Measurements from ENCODE around the gene RNPEPL1. TPM values are rescaled to one million over a fixed set of nuclear protein-coding genes. Genes with fewer than 3 reads are reported as not detected.

RNPEPL1 gene
- total and polyA plus RNA-seq, 2 experiments from 2014 or later, result 11.1 to 23.0 TPM

DNA sequence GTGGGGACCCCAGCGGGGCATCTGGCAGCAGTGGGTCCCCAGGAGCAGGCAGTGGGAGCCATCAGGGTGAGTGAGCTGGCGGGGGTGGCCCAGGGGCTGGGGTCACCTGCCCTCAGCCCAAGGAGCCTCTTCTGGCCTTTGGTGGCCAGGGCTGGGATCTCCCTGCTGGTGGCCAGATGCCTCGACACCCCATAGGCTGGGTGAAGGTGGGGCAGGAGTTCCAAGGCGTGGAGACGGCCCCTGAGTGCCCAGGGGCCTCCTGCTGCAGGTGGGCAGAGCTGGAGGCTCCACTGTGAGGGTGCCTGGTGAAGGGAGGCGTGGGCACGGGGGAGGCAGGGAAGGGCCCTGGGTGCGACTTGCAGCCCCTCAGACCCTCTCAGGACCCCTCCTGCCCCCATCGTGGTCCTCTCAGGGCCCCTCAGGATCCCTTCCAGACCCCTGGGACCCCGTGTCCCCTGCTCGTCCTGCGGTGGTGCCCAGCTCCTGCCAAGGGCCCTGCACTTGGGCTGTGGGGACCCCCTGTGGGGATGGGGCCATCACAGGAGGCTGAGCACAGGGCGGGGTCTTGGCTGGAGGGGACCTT lies 52.0 kb downstream of the RNPEPL1 start:
- Histone ChIP-seq H2AFZ (no peak overlapping the region), H3K9ac (no peak overlapping the region), H3K9me2 (ENCODE audit: insufficient read depth) (no peaks in the 10 kb centered on the region), H3K79me2 (ENCODE audit: insufficient read depth) (no peaks in the 10 kb centered on the region), H3K4me1 (ENCODE audit: insufficient read depth) (0 out of 2 replicates have a peak, but pooled peaks cover 1% of the 10 kb centered on the region), H4K20me1 (ENCODE audit: insufficient read depth) (no peaks in the 10 kb centered on the region), H3K27me3 (replicated peaks; ENCODE audit: insufficient read depth) (no peaks in the 10 kb centered on the region), H3K36me3 (ENCODE audit: low read depth) (no peaks in the 10 kb centered on the region; the same call in 1 of the 2 replicates), H3K9me3 (ENCODE audit: low read depth) (no peaks in the 10 kb centered on the region), H3F3A (ENCODE audit: insufficient read depth) (no peaks in the 10 kb centered on the region), H3K4me3 (no peak overlapping the region), H3K27ac (no peak overlapping the region), H3K4me2 (ENCODE audit: unreplicated experiment) (no peak overlapping the region)
- WGBS, 2 experiments (ENCODE audit: low coverage in 1 of 2, low lambda C conversion rate in 2 of 2, missing lambda C conversion rate in 2 of 2), result 64 to 65% methylated on average over 9 to 11 of the region's 13 CpGs
- DNase-seq, result no peak
- TF ChIP-seq EZH2phosphoT487 (IDR thresholded peaks at IDR 0.05; ENCODE audit: insufficient read depth, low read depth), result no peak
- TF ChIP-seq EZH2 (IDR thresholded peaks at IDR 0.05; ENCODE audit: insufficient read depth, poor library complexity, severe bottlenecking), result no peak
- in situ Hi-C loops (cut with MboI), result no loop called here

DNA sequence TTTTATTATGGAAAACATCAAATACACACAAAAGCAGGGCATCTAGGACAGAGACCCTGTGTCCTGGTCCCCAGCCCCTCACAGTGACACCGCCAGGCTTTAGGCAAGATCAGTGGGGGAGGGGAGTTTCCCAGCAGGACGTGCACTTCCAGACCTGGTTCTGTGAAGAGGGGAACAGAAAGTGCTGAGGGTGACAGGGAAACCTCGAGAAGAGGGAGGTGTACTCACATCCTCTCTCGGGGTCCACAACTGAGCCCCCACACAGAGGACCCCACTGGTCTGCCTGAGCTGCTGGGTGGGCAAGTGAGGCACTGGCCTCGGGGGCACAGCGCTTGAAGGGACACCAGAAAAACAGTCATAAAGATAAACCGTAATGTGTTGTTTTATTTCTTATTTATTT lies 52.6 kb downstream of the RNPEPL1 start:
- DNase-seq, result no peak
- no peaks in the 10 kb centered on the region for H3K9me2 ChIP-seq (ENCODE audit: insufficient read depth)
- in situ Hi-C loops (cut with MboI), result no loop called here
- no peaks in the 10 kb centered on the region; the same call in 1 of the 2 replicates for H3K36me3 ChIP-seq (ENCODE audit: low read depth)
- TF ChIP-seq EZH2 (IDR thresholded peaks at IDR 0.05; ENCODE audit: insufficient read depth, poor library complexity, severe bottlenecking), result no peak
- no peak for TF ChIP-seq EZH2phosphoT487 (IDR thresholded peaks at IDR 0.05; ENCODE audit: insufficient read depth, low read depth)
- no peak overlapping the region for H3K27ac ChIP-seq
- H4K20me1 ChIP-seq (ENCODE audit: insufficient read depth), result no peaks in the 10 kb centered on the region
- no peak overlapping the region for H3K9ac ChIP-seq
- H3K79me2 ChIP-seq (ENCODE audit: insufficient read depth), result no peaks in the 10 kb centered on the region
- H2AFZ ChIP-seq, result no peak overlapping the region
- H3K4me3 ChIP-seq, result no peak overlapping the region
- WGBS, 2 experiments (ENCODE audit: low coverage in 1 of 2, low lambda C conversion rate in 2 of 2, missing lambda C conversion rate in 2 of 2), result 75 to 77% methylated on average over 7 of the region's 7 CpGs
- H3K4me2 ChIP-seq (ENCODE audit: unreplicated experiment), result no peak overlapping the region
- H3K9me3 ChIP-seq (ENCODE audit: low read depth), result no peaks in the 10 kb centered on the region
- H3F3A ChIP-seq (ENCODE audit: insufficient read depth), result no peaks in the 10 kb centered on the region
- H3K4me1 ChIP-seq (ENCODE audit: insufficient read depth), result 0 out of 2 replicates have a peak, but pooled peaks cover 3% of the 10 kb centered on the region
- H3K27me3 ChIP-seq (replicated peaks; ENCODE audit: insufficient read depth), result no peaks in the 10 kb centered on the region

DNA sequence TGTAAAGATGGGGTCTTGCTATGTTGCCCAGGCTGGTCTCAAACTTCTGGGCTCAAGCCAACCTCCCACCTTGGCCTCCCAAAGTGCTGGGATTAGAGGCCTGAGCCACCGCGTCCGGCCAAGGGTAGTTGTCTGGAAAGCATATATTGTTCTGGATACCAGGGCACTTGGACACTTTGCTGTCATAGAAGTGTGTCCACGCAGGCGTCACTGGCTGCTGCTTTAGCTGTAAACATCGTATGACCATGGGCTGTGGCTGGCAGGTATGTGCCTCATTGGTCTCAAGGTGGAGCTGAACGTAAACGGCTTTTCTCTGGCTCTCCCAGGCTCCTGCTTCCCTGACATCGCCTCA lies 53.8 kb downstream of the RNPEPL1 start:
- H3K4me3 ChIP-seq, result no peak overlapping the region

DNA sequence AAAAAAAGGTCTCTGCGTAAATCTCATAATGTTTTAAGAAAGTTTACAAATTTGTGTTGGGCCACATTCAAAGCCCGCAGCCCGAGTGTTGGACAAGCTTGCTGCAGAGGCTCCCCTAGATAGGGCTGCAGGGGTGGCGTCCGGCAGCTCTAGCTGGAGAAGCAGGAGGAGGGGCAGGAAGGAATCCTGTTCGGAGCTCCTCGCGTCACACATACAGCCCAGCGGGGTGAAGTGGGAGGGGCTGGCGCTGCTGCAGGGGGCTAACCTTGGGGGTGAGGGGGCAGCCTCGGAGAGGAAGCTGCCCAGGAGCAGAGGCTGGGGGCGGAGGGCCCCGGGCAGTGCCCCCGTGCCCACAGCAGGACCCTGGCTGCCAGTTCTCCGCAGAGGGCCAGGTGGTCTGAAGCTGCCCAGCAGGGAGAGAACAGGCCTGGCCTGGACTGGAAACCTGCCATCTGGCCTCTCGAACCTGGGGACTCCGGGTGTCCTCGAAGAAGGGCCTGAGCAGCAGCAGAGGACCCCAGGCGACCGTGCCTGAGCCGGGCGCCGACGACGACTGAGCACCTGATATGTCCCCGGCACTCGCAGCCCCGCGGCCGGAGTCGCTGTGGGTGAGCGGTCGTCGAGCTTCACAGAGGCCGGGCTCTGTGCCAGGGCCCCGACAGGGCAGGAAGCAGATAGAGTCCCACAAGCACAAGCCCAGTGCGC lies 54.4 kb downstream of the RNPEPL1 start:
- H3K79me2 ChIP-seq (ENCODE audit: insufficient read depth), result no peaks in the 10 kb centered on the region
- H3K36me3 ChIP-seq (ENCODE audit: low read depth), result no peaks in the 10 kb centered on the region; the same call in 1 of the 2 replicates
- H3K27me3 ChIP-seq (replicated peaks; ENCODE audit: insufficient read depth), result no peaks in the 10 kb centered on the region
- no peak for DNase-seq
- H3F3A ChIP-seq (ENCODE audit: insufficient read depth), result no peaks in the 10 kb centered on the region
- in situ Hi-C loops (cut with MboI), result no loop called here
- H3K9me3 ChIP-seq (ENCODE audit: low read depth), result no peaks in the 10 kb centered on the region
- H3K4me2 ChIP-seq (ENCODE audit: unreplicated experiment), result no peak overlapping the region
- no peak overlapping the region for H3K4me3 ChIP-seq
- H3K27ac ChIP-seq, result no peak overlapping the region
- TF ChIP-seq EZH2 (IDR thresholded peaks at IDR 0.05; ENCODE audit: insufficient read depth, poor library complexity, severe bottlenecking) (no peak), EZH2phosphoT487 (IDR thresholded peaks at IDR 0.05; ENCODE audit: insufficient read depth, low read depth) (no peak)
- H2AFZ ChIP-seq, result no peak overlapping the region
- H3K9ac ChIP-seq, result no peak overlapping the region
- WGBS, 2 experiments (ENCODE audit: low coverage in 1 of 2, low lambda C conversion rate in 2 of 2, missing lambda C conversion rate in 2 of 2), result 79 to 83% methylated on average over 34 to 37 of the region's 37 CpGs
- H3K9me2 ChIP-seq (ENCODE audit: insufficient read depth), result no peaks in the 10 kb centered on the region
- H4K20me1 ChIP-seq (ENCODE audit: insufficient read depth), result no peaks in the 10 kb centered on the region
- H3K4me1 ChIP-seq (ENCODE audit: insufficient read depth), result 0 out of 2 replicates have a peak, but pooled peaks cover 3% of the 10 kb centered on the region

More for the DNA sequence above, 53.8 kb downstream of the RNPEPL1 start:
- no peaks in the 10 kb centered on the region for H3K9me2 ChIP-seq (ENCODE audit: insufficient read depth)
- DNase-seq, result no peak
- 0 out of 2 replicates have a peak, but pooled peaks cover 3% of the 10 kb centered on the region for H3K4me1 ChIP-seq (ENCODE audit: insufficient read depth)
- TF ChIP-seq EZH2phosphoT487 (IDR thresholded peaks at IDR 0.05; ENCODE audit: insufficient read depth, low read depth) (no peak), EZH2 (IDR thresholded peaks at IDR 0.05; ENCODE audit: insufficient read depth, poor library complexity, severe bottlenecking) (no peak)
- no peak overlapping the region for H3K9ac ChIP-seq
- in situ Hi-C loops (cut with MboI), result no loop called here
- no peaks in the 10 kb centered on the region for H3F3A ChIP-seq (ENCODE audit: insufficient read depth)
- no peak overlapping the region for H2AFZ ChIP-seq
- no peaks in the 10 kb centered on the region for H3K27me3 ChIP-seq (replicated peaks; ENCODE audit: insufficient read depth)
- H3K9me3 ChIP-seq (ENCODE audit: low read depth), result no peaks in the 10 kb centered on the region
- no peak overlapping the region for H3K4me2 ChIP-seq (ENCODE audit: unreplicated experiment)
- 77% methylated on average over 9 of the region's 9 CpGs for WGBS, 2 experiments (ENCODE audit: low coverage in 1 of 2, low lambda C conversion rate in 2 of 2, missing lambda C conversion rate in 2 of 2)
- no peaks in the 10 kb centered on the region; the same call in 1 of the 2 replicates for H3K36me3 ChIP-seq (ENCODE audit: low read depth)
- no peak overlapping the region for H3K27ac ChIP-seq
- no peaks in the 10 kb centered on the region for H4K20me1 ChIP-seq (ENCODE audit: insufficient read depth)
- H3K79me2 ChIP-seq (ENCODE audit: insufficient read depth), result no peaks in the 10 kb centered on the region

Data from GM23248 (cell line).